Measurements from ENCODE around the gene ACVRL1. TPM values are rescaled to one million over a fixed set of nuclear protein-coding genes. Genes with fewer than 3 reads are reported as not detected.

The ACVRL1 gene
- polyA plus RNA-seq, 4 donors: 0.89 to 44.2 (median 10.4) TPM

DNA sequence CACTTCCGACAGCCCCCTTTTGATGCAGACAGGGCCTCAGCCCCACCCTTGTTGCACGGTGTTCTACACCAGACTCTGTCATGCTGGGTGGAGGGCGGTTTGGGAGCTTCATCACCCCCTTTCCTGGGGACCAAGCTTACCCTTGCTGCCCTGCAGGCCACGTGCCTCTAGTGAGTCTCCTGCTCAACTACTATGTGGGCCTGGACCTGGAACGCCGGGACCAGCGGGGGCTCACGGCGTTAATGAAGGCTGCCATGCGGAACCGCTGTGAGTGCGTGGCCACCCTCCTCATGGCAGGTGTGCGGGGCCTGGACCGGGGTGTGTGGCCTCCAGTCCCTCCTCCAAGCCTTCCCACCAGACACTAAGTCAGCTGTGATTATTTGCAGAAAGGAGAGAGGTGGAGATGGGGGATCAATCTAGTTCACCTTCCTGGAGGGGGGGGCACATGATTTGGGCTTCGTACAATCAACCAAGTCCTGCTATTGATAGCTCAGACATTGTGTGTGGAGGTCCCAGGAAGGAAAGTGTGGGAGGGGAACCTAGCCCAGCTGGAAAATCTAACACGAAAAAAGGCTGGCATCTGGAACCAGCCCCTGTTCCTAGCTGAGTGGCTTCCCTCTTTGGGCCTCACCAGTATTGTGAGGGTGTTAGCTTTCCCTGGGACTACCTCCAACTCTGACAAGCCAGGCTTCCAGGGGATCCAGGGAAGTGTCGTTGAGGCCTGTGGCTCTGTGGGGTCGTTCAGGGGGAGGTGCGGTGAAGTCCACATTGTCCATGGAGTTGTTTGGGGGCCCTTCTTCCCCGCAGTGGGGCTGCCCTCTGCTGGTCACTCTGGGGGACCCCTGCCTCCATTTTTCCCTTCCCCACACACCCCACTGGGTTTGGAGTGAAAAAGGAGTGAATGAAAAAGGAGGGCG lies 17.8 kb upstream of the ACVRL1 start:
- DNase-seq (no peak), FAIRE-seq (no peak)
- Histone ChIP-seq H3K9me3 (ENCODE audit: control insufficient read depth in 2 of 2, insufficient read depth in 1 of 2, low read depth in 1 of 2, low read length in 1 of 2) (peaks cover 0 to 2% of the 10 kb centered on the region in 2 donors), H3K4me3 (ENCODE audit: low read depth in 1 of 3, low read length in 3 of 3) (no peak overlapping the region), H3K27me3 (ENCODE audit: control insufficient read depth in 3 of 3, insufficient read depth in 3 of 3, low read length in 3 of 3) (no peaks in the 10 kb centered on the region), H3K27ac (ENCODE audit: low read depth in 1 of 3, low read length in 2 of 3) (no peak overlapping the region), H3K36me3 (ENCODE audit: control insufficient read depth in 3 of 3, insufficient read depth in 2 of 3, low read depth in 1 of 3, low read length in 3 of 3) (no peaks in the 10 kb centered on the region), H3K4me1 (ENCODE audit: control insufficient read depth in 3 of 3, insufficient read depth in 2 of 3, low read depth in 1 of 3, low read length in 2 of 3) (peaks cover 0 to 4% (median 3%) of the 10 kb centered on the region in 3 donors)
- 86 to 89% (median 86%) methylated on average over 21 of the region's 21 CpGs for WGBS, 3 donors

DNA sequence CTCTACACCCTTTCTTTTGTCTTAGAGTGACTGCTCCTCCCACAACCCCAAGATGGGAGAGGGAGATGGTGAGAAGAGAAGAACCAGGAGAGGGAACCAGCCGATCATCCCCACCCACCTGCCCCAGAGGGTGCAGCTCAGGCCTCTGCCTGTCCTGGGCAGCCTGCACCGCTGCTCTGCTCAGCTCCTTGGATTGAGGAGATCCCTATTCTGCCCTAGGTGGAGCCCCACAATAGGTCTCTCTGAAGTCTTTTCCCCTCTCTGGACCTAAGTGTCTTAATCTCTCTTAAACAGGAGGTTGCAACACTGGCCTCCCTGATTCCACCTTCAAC lies 17.2 kb upstream of the ACVRL1 start:
- 83 to 92% (median 87%) methylated on average over 2 of the region's 2 CpGs for WGBS, 3 donors
- Histone ChIP-seq H3K27ac (ENCODE audit: low read depth in 1 of 3, low read length in 2 of 3) (no peak overlapping the region), H3K36me3 (ENCODE audit: control insufficient read depth in 3 of 3, insufficient read depth in 2 of 3, low read depth in 1 of 3, low read length in 3 of 3) (no peaks in the 10 kb centered on the region), H3K9me3 (ENCODE audit: control insufficient read depth in 2 of 2, insufficient read depth in 1 of 2, low read depth in 1 of 2, low read length in 1 of 2) (no peaks in the 10 kb centered on the region), H3K27me3 (ENCODE audit: control insufficient read depth in 3 of 3, insufficient read depth in 3 of 3, low read length in 3 of 3) (no peaks in the 10 kb centered on the region), H3K4me3 (ENCODE audit: low read depth in 1 of 3, low read length in 3 of 3) (no peak overlapping the region), H3K4me1 (ENCODE audit: control insufficient read depth in 3 of 3, insufficient read depth in 2 of 3, low read depth in 1 of 3, low read length in 2 of 3) (peaks cover 0 to 7% (median 4%) of the 10 kb centered on the region in 3 donors)
- FAIRE-seq (no peak), DNase-seq (no peak)

DNA sequence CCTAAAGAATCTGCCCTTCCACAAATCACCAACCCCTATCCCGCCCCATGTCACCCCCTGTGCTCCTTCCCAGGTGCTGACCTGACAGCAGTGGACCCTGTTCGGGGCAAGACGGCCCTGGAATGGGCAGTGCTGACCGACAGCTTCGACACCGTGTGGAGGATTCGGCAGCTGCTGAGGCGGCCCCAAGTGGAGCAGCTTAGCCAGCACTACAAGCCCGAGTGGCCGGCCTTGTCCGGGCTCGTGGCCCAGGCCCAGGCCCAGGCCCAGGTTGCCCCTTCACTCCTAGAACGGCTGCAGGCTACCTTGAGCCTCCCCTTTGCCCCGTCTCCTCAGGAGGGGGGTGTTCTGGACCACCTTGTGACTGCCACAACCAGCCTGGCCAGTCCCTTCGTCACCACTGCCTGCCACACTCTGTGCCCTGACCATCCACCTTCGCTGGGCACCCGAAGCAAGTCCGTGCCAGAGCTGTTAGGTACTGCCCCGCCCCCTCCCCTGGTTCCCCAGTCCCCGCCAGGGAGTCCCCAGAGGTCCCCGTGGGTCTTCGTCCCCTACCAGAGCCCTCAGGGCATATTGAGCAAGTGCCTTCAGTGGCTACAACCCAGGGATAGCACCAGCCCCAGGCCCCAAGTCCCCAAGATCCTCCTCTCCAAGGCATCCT lies 16.7 kb upstream of the ACVRL1 start:
- H3K36me3 ChIP-seq (ENCODE audit: control insufficient read depth in 3 of 3, insufficient read depth in 2 of 3, low read depth in 1 of 3, low read length in 3 of 3): no peaks in the 10 kb centered on the region
- H3K4me1 ChIP-seq (ENCODE audit: control insufficient read depth in 3 of 3, insufficient read depth in 2 of 3, low read depth in 1 of 3, low read length in 2 of 3): peaks cover 0 to 8% (median 4%) of the 10 kb centered on the region in 3 donors
- no peak overlapping the region for H3K27ac ChIP-seq (ENCODE audit: low read depth in 1 of 3, low read length in 2 of 3)
- no peak for DNase-seq
- no peaks in the 10 kb centered on the region for H3K27me3 ChIP-seq (ENCODE audit: control insufficient read depth in 3 of 3, insufficient read depth in 3 of 3, low read length in 3 of 3)
- WGBS, 3 donors: 85 to 86% (median 85%) methylated on average over 21 to 22 of the region's 22 CpGs
- H3K4me3 ChIP-seq (ENCODE audit: low read depth in 1 of 3, low read length in 3 of 3): no peak overlapping the region
- no peaks in the 10 kb centered on the region for H3K9me3 ChIP-seq (ENCODE audit: control insufficient read depth in 2 of 2, insufficient read depth in 1 of 2, low read depth in 1 of 2, low read length in 1 of 2)
- FAIRE-seq: no peak

DNA sequence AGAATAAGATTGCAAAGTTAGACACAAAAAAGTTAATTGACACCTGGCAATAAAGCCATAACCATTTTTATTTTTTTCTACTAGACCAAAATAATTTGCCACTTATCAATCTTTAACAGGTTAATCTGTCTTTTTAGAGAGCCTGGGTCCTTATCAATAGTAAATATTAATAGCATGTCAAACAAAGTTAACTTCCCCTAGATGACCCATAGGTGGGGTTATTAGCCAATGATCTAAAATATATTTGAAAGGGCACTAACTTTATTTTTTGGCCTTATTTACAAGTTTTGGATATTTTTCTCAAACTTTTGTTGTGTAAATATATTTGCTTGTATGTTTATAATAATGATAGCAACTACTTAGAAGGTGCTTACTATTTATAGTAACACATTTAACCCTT lies 15.5 kb upstream of the ACVRL1 start:
- DNase-seq (no peak), FAIRE-seq (no peak)
- H3K27me3 ChIP-seq (ENCODE audit: control insufficient read depth in 3 of 3, insufficient read depth in 3 of 3, low read length in 3 of 3): peaks cover 0 to 2% (median 0%) of the 10 kb centered on the region in 3 donors
- peaks cover 0 to 8% (median 0%) of the 10 kb centered on the region in 3 donors for H3K4me1 ChIP-seq (ENCODE audit: control insufficient read depth in 3 of 3, insufficient read depth in 2 of 3, low read depth in 1 of 3, low read length in 2 of 3)
- no peak overlapping the region for H3K4me3 ChIP-seq (ENCODE audit: low read depth in 1 of 3, low read length in 3 of 3)
- H3K9me3 ChIP-seq (ENCODE audit: control insufficient read depth in 2 of 2, insufficient read depth in 1 of 2, low read depth in 1 of 2, low read length in 1 of 2): no peaks in the 10 kb centered on the region
- H3K36me3 ChIP-seq (ENCODE audit: control insufficient read depth in 3 of 3, insufficient read depth in 2 of 3, low read depth in 1 of 3, low read length in 3 of 3): no peaks in the 10 kb centered on the region
- H3K27ac ChIP-seq (ENCODE audit: low read depth in 1 of 3, low read length in 2 of 3): no peak overlapping the region

DNA sequence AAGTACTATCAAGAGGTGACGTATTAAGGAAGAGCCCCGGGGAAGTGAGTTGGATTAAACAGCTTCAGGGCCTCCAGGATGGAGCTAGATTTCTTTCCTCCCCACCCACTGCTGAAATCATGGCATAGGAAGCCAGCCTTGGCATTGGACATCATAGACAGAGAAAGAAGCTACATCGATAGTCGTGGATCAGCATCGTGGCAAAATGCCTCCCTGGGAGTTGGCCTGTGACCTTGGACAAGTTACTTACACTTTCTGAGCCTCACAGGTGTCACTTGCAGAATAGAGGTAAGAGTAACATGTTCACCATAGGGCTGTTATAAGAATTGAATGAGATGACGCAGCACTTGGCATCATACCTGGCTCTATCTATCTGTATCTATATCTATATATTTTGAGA lies 13.5 kb upstream of the ACVRL1 start:
- no peak for FAIRE-seq

DNA sequence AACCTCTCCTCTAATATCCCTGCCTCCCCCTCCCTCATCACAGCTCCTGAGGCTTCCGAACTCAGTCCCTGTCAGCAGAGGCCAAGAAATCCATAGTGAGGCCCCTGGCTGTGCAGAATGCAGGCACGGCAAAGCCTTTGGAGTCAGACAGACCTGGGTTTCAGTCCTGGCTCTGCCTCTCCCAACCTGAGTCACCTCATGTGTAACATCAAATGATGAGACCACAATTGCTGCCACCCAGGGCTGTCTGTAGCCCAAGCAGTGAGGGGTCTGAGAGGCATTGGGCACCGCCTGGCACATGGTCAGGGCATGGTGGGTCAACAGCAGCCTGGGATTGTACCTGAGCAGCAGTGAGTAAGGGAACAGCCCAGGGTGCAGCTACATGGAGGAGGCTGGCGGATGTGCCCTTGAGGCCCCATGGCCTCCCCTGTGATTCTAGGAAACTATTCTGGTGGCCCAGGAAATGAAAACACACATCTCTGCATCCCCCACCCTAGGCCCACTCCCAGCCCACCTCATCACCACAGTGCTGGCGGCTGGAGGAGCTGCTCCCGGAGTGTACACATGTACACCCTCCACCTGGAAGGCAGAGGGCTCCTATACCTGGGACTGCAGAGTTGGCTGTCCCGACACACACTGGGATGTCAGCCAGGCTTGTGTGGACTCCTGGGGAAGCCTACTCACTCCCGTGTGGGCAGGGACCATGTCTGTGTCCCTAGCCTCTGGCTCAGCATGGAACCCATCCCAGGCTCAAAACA lies 11.7 kb upstream of the ACVRL1 start:
- H3K36me3 ChIP-seq (ENCODE audit: control insufficient read depth in 3 of 3, insufficient read depth in 2 of 3, low read depth in 1 of 3, low read length in 3 of 3): no peaks in the 10 kb centered on the region
- FAIRE-seq (no peak), DNase-seq (no peak)
- no peaks in the 10 kb centered on the region for H3K9me3 ChIP-seq (ENCODE audit: control insufficient read depth in 2 of 2, insufficient read depth in 1 of 2, low read depth in 1 of 2, low read length in 1 of 2)
- H3K4me3 ChIP-seq (ENCODE audit: low read depth in 1 of 3, low read length in 3 of 3): no peak overlapping the region
- H3K4me1 ChIP-seq (ENCODE audit: control insufficient read depth in 3 of 3, insufficient read depth in 2 of 3, low read depth in 1 of 3, low read length in 2 of 3): peaks cover 0 to 5% (median 0%) of the 10 kb centered on the region in 3 donors
- WGBS, 3 donors: 83 to 90% (median 83%) methylated on average over 8 of the region's 8 CpGs
- no peak overlapping the region for H3K27ac ChIP-seq (ENCODE audit: low read depth in 1 of 3, low read length in 2 of 3)
- peaks cover 0 to 2% (median 0%) of the 10 kb centered on the region in 3 donors for H3K27me3 ChIP-seq (ENCODE audit: control insufficient read depth in 3 of 3, insufficient read depth in 3 of 3, low read length in 3 of 3)

More for the DNA sequence above, 13.5 kb upstream of the ACVRL1 start:
- Histone ChIP-seq H3K27me3 (ENCODE audit: control insufficient read depth in 3 of 3, insufficient read depth in 3 of 3, low read length in 3 of 3) (peaks cover 0 to 2% (median 0%) of the 10 kb centered on the region in 3 donors), H3K9me3 (ENCODE audit: control insufficient read depth in 2 of 2, insufficient read depth in 1 of 2, low read depth in 1 of 2, low read length in 1 of 2) (no peaks in the 10 kb centered on the region), H3K27ac (ENCODE audit: low read depth in 1 of 3, low read length in 2 of 3) (no peak overlapping the region), H3K36me3 (ENCODE audit: control insufficient read depth in 3 of 3, insufficient read depth in 2 of 3, low read depth in 1 of 3, low read length in 3 of 3) (no peaks in the 10 kb centered on the region), H3K4me3 (ENCODE audit: low read depth in 1 of 3, low read length in 3 of 3) (no peak overlapping the region), H3K4me1 (ENCODE audit: control insufficient read depth in 3 of 3, insufficient read depth in 2 of 3, low read depth in 1 of 3, low read length in 2 of 3) (peaks cover 0 to 5% (median 0%) of the 10 kb centered on the region in 3 donors)
- DNase-seq: no peak
- WGBS, 3 donors: 77 to 84% (median 83%) methylated on average over 6 of the region's 6 CpGs

DNA sequence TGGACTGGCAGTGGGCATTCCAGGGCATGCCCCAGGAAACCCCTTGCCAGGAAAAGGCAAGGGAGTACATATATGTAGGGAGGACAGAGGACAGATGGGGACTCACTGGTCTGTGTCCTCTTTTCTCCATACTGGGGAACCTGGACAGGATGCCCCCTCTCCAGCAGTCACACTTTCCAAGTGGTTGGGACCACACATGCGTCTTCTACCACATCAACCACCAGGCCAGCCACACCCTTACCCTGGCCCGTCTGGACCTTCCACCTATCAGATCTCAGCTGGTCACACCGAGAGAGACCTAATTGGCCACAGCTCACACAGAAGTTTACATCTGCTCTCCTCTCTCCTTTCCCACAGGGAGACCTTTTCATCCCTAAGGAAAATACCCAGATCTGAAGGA lies 11.1 kb upstream of the ACVRL1 start:
- H3K36me3 ChIP-seq (ENCODE audit: control insufficient read depth in 3 of 3, insufficient read depth in 2 of 3, low read depth in 1 of 3, low read length in 3 of 3): no peaks in the 10 kb centered on the region
- peaks cover 0 to 2% (median 0%) of the 10 kb centered on the region in 3 donors for H3K27me3 ChIP-seq (ENCODE audit: control insufficient read depth in 3 of 3, insufficient read depth in 3 of 3, low read length in 3 of 3)
- peak overlapping the region in 1 of 3 donors; percentile 43 for H3K27ac ChIP-seq (ENCODE audit: low read depth in 1 of 3, low read length in 2 of 3)
- FAIRE-seq: no peak
- peaks cover 0 to 9% (median 0%) of the 10 kb centered on the region in 3 donors for H3K4me1 ChIP-seq (ENCODE audit: control insufficient read depth in 3 of 3, insufficient read depth in 2 of 3, low read depth in 1 of 3, low read length in 2 of 3)
- 58 to 68% (median 65%) methylated on average over 3 of the region's 3 CpGs for WGBS, 3 donors
- no peak for DNase-seq
- H3K4me3 ChIP-seq (ENCODE audit: low read depth in 1 of 3, low read length in 3 of 3): no peak overlapping the region
- no peaks in the 10 kb centered on the region for H3K9me3 ChIP-seq (ENCODE audit: control insufficient read depth in 2 of 2, insufficient read depth in 1 of 2, low read depth in 1 of 2, low read length in 1 of 2)

DNA sequence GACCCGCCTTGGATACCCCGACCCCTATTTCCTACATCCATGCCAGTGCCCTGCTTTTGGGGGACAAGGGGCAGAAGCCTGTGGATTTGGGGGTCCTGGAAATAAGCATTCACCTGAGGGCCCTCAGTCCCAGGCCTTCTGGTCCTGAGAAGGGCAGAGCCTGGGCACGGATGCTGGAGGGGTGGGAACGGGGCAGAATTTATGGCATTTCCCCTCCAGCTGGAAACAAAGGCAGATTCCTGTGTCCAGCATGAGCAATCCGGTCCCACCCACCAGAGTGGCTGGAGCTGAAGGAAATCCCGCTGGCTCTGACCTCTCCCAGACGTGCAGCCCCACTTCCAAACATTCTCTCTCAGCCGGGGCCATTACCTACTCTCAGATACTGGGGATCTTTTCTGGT lies 10.1 kb upstream of the ACVRL1 start:
- H3K4me1 ChIP-seq (ENCODE audit: control insufficient read depth in 3 of 3, insufficient read depth in 2 of 3, low read depth in 1 of 3, low read length in 2 of 3): peaks cover 0 to 14% (median 0%) of the 10 kb centered on the region in 3 donors
- DNase-seq (no peak), FAIRE-seq (no peak)
- WGBS, 3 donors: 73 to 89% (median 84%) methylated on average over 7 to 8 of the region's 8 CpGs
- no peaks in the 10 kb centered on the region for H3K9me3 ChIP-seq (ENCODE audit: control insufficient read depth in 2 of 2, insufficient read depth in 1 of 2, low read depth in 1 of 2, low read length in 1 of 2)
- peak overlapping the region in 1 of 3 donors; percentile 43 for H3K27ac ChIP-seq (ENCODE audit: low read depth in 1 of 3, low read length in 2 of 3)
- no peak overlapping the region for H3K4me3 ChIP-seq (ENCODE audit: low read depth in 1 of 3, low read length in 3 of 3)
- H3K36me3 ChIP-seq (ENCODE audit: control insufficient read depth in 3 of 3, insufficient read depth in 2 of 3, low read depth in 1 of 3, low read length in 3 of 3): no peaks in the 10 kb centered on the region
- peaks cover 0 to 2% (median 0%) of the 10 kb centered on the region in 3 donors for H3K27me3 ChIP-seq (ENCODE audit: control insufficient read depth in 3 of 3, insufficient read depth in 3 of 3, low read length in 3 of 3)
